ENCODE measurements around the gene NT5M.

DNA sequence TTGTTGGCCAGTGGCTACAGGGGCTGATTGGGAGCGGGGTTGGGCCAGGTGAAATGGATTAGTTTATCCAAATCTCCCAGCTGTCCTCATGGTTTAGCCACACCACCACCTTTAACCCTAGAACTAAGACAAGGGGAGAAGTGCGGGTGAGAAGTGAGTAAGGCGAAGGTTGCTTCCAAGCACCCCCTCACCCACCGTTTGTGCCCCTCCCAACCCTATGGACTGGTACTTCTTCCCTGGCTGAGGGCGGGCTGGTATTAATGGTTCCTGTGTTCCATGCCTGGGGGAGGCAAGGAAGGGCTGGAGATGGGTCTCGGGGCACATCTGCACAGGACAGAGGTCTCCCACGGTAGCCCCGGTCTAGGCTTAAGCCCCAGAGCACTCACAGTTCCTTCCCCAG is 25.1 kb downstream of the NT5M start:
- no peak for TF ChIP-seq POLR2A (IDR thresholded peaks at IDR 0.05)
- TF ChIP-seq, protein P1, sequence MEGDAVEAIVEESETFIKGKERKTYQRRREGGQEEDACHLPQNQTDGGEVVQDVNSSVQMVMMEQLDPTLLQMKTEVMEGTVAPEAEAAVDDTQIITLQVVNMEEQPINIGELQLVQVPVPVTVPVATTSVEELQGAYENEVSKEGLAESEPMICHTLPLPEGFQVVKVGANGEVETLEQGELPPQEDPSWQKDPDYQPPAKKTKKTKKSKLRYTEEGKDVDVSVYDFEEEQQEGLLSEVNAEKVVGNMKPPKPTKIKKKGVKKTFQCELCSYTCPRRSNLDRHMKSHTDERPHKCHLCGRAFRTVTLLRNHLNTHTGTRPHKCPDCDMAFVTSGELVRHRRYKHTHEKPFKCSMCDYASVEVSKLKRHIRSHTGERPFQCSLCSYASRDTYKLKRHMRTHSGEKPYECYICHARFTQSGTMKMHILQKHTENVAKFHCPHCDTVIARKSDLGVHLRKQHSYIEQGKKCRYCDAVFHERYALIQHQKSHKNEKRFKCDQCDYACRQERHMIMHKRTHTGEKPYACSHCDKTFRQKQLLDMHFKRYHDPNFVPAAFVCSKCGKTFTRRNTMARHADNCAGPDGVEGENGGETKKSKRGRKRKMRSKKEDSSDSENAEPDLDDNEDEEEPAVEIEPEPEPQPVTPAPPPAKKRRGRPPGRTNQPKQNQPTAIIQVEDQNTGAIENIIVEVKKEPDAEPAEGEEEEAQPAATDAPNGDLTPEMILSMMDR (IDR thresholded peaks at IDR 0.05 in 4 of 5, conservative IDR thresholded peaks at IDR 0.05 in 1 of 5), result no peak

Data from gastrocnemius medialis (tissue), 4 donors.